SK-N-MC (cell line): Measurements from ENCODE around the gene CSF2.

Experiments used
- EZH2 ChIP-seq: fragments of 200-600 bp; sonication (generic); IDR thresholded peaks from one replicate; pipeline ENCODE4 v1.6.1; 2017; ENCODE audit warnings: antibody characterized with exemption
- FOXP2 ChIP-seq: optimal IDR thresholded peaks from 2 replicates; pipeline ENCODE3; 2011; ENCODE audit warnings: mild to moderate bottlenecking, moderate library complexity; ENCODE audit not compliant: insufficient read depth; ENCODE audit errors: extremely low read length, control extremely low read depth
- POLR2AphosphoS5 ChIP-seq: IDR thresholded peaks from 2 replicates; pipeline ENCODE4 v1.6.1; 2012; ENCODE audit warnings: mild to moderate bottlenecking, low read depth, low read length, borderline replicate concordance

DNA sequence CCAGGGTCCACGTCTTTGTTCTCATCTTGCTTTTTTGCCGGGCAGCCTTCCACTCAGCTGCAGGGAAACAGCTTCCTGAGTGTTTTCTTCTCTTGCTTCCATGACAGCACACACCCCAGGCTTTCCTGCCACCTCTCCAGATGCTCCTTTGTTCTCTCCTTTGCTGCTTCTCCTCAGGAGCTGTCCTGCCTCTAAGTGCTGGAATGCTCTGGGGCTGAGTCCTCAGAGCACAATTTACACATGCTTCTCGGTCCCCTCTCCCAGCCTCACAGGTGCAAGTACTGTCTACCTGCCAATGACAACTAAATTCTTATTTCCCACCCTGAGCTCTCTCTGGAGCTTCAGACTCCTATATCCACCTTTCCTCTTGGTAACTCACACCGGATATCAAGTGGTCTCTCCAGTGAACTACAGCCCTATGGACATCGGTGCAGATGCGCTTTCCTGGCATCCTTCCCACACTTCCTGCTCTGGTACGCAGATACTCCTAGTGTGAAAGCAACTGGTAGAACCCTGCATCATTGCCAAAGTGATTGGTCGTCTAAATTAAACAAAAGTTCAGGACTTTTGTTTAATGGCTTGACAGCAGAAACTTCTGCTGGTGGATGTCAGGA lies 48.7 kb upstream of the CSF2 start:
- no peak for TF ChIP-seq POLR2AphosphoS5
- TF ChIP-seq EZH2, result no peak
- TF ChIP-seq FOXP2, result no peak
